Endothelial cell of umbilical vein (primary cell): ENCODE data around the gene MRPL9.

Experiments
- EZH2 ChIP-seq: IDR thresholded peaks from 2 replicates; pipeline ENCODE4 v1.6.1; 2012; ENCODE audit warnings: borderline replicate concordance, low read depth, mild to moderate bottlenecking, moderate library complexity, low read length, inconsistent platforms; ENCODE audit not compliant: severe bottlenecking
- FOS ChIP-seq: IDR thresholded peaks from 2 replicates; pipeline ENCODE4 v1.6.1; 2011; ENCODE audit warnings: mild to moderate bottlenecking, low read length, moderate library complexity, borderline replicate concordance; ENCODE audit not compliant: insufficient read depth
- GATA2 ChIP-seq: IDR thresholded peaks from 2 replicates; pipeline ENCODE4 v1.7.0; 2011; ENCODE audit warnings: low read depth, mild to moderate bottlenecking, moderate library complexity, mixed read lengths, low read length; ENCODE audit not compliant: insufficient read length, insufficient read depth
- MYC ChIP-seq: IDR thresholded peaks from one replicate; pipeline ENCODE4 v1.6.1; 2011; ENCODE audit warnings: mild to moderate bottlenecking, low read depth, low read length
- POLR2A ChIP-seq: IDR thresholded peaks from 2 replicates; pipeline ENCODE4 v1.6.1; 2012; ENCODE audit warnings: low read depth, mild to moderate bottlenecking, control low read depth, low read length
- POLR2AphosphoS5 ChIP-seq: IDR thresholded peaks from 2 replicates; pipeline ENCODE4 v1.6.1; 2012; ENCODE audit warnings: low read depth, mild to moderate bottlenecking, control low read depth, low read length, moderate library complexity; ENCODE audit not compliant: insufficient read depth
- TF ChIP-seq, protein P1 (sequence below), 2 donors: IDR thresholded peaks; 1 replicate in 1 of 2; 2 replicates in 1 of 2; pipeline ENCODE4 v1.5.1; 2011; ENCODE audit warnings: low read length in 2 of 2, mild to moderate bottlenecking in 2 of 2, moderate library complexity in 2 of 2, control low read depth in 1 of 2, inconsistent platforms in 1 of 2, low read depth in 1 of 2; ENCODE audit not compliant: insufficient read depth in 1 of 2; ENCODE audit errors: extremely low read depth in 1 of 2
- TF ChIP-seq, protein P2 (sequence below): IDR thresholded peaks from 2 replicates; pipeline ENCODE4 v1.6.1; 2011; ENCODE audit not compliant: insufficient read depth, insufficient read length

DNA sequence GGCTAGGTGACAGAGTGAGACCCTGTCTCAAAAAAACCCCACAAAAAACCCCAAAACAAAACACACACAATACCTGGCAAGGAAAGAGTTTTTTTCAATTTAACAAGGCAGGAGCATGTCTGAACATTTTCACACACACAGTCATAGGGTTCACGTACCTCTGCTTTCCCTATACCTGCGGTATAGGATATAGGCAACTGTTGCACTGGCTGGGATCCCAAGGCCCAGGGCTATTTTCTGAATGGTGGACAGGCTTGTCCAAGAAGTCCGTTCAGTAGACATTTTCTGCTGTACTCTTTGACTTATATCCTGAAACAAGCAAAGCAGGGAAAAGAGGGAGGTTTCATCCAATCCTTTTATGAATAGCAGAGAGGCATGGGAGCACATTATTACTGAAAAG lies 19.4 kb upstream of the MRPL9 start:
- TF ChIP-seq, protein P1, sequence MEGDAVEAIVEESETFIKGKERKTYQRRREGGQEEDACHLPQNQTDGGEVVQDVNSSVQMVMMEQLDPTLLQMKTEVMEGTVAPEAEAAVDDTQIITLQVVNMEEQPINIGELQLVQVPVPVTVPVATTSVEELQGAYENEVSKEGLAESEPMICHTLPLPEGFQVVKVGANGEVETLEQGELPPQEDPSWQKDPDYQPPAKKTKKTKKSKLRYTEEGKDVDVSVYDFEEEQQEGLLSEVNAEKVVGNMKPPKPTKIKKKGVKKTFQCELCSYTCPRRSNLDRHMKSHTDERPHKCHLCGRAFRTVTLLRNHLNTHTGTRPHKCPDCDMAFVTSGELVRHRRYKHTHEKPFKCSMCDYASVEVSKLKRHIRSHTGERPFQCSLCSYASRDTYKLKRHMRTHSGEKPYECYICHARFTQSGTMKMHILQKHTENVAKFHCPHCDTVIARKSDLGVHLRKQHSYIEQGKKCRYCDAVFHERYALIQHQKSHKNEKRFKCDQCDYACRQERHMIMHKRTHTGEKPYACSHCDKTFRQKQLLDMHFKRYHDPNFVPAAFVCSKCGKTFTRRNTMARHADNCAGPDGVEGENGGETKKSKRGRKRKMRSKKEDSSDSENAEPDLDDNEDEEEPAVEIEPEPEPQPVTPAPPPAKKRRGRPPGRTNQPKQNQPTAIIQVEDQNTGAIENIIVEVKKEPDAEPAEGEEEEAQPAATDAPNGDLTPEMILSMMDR (IDR thresholded peaks at IDR 0.05; ENCODE audit: extremely low read depth in 1 of 2, insufficient read depth in 1 of 2, low read depth in 1 of 2, low read length in 2 of 2): no peak
- TF ChIP-seq, protein P2, sequence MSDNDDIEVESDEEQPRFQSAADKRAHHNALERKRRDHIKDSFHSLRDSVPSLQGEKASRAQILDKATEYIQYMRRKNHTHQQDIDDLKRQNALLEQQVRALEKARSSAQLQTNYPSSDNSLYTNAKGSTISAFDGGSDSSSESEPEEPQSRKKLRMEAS: no peak
- TF ChIP-seq MYC (no peak), GATA2 (no peak), EZH2 (no peak), POLR2AphosphoS5 (no peak), FOS (no peak), POLR2A (no peak)
